ENCODE results near the gene TPSG1.
"Not testable (repeated sequence)": the region's sequence is repeated elsewhere in the genome, so short reads cannot be mapped to it uniquely, and the experiment has no call there.

Gene TPSG1

GRCh38 chr16:1213796-1214372, 11.2 kb downstream of the TPSG1 start:
- FAIRE-seq: no peak

- no peak for FAIRE-seq
Measured at GRCh38 chr16:1213231-1213630, 11.8 kb downstream of the TPSG1 start.

GRCh38 chr16:1212616-1213194, 12.4 kb downstream of the TPSG1 start:
- FAIRE-seq: no peak

GRCh38 chr16:1211451-1212268, 13.4 kb downstream of the TPSG1 start:
- FAIRE-seq: no peak

GRCh38 chr16:1210461-1210860, 14.6 kb downstream of the TPSG1 start:
- no peak for FAIRE-seq

GRCh38 chr16:1209081-1209480, 16.0 kb downstream of the TPSG1 start:
- FAIRE-seq: no peak

- FAIRE-seq: no peak
Measured at GRCh38 chr16:1208239-1208830, 16.7 kb downstream of the TPSG1 start.

GRCh38 chr16:1206786-1207185, 18.3 kb downstream of the TPSG1 start:
- no peak for FAIRE-seq

- no peak for FAIRE-seq
Measured at GRCh38 chr16:1206326-1206725, 18.7 kb downstream of the TPSG1 start.

GRCh38 chr16:1204933-1205332, 20.1 kb downstream of the TPSG1 start:
- FAIRE-seq: no peak

GRCh38 chr16:1202274-1202673, 22.8 kb downstream of the TPSG1 start:
- no peak for FAIRE-seq

GRCh38 chr16:1201444-1201843, 23.6 kb downstream of the TPSG1 start:
- no peak for FAIRE-seq

- no peak for FAIRE-seq
Measured at GRCh38 chr16:1200014-1200627, 24.9 kb downstream of the TPSG1 start.

GRCh38 chr16:1199347-1200013, 25.6 kb downstream of the TPSG1 start:
- FAIRE-seq: no peak

GRCh38 chr16:1198671-1199346, 26.3 kb downstream of the TPSG1 start:
- not testable (repeated sequence) for FAIRE-seq

GRCh38 chr16:1198194-1198593, 26.9 kb downstream of the TPSG1 start:
- FAIRE-seq: no peak

- no peak for FAIRE-seq
Measured at GRCh38 chr16:1197237-1197866, 27.7 kb downstream of the TPSG1 start.

GRCh38 chr16:1196494-1196893, 28.6 kb downstream of the TPSG1 start:
- no peak for FAIRE-seq

GRCh38 chr16:1195393-1195666, 29.7 kb downstream of the TPSG1 start:
- FAIRE-seq: no peak

GRCh38 chr16:1194665-1195392, 30.2 kb downstream of the TPSG1 start:
- FAIRE-seq: no peak

All from colon (tissue), 2 donors.